BLaER1 treated with 17β-estradiol and CSF1 and Interleukin-3, amounts not matched to agents 10 nM and 100 nM (cell line): Measurements from ENCODE around the gene DNMBP.
"Not testable (repeated sequence)": the region's sequence is repeated elsewhere in the genome, so short reads cannot be mapped to it uniquely, and the experiment has no call there.

ENCODE experiments used
- H3K27ac ChIP-seq, 11 experiments: shearing (Covaris generic); formaldehyde crosslinking; 2 replicates each; pipeline ENCODE4 v1.8.1; 2022
- H3K27me3 ChIP-seq, 11 experiments: shearing (Covaris generic); formaldehyde crosslinking; 2 replicates each; pipeline ENCODE4 v1.8.1; 2022
- H3K36me3 ChIP-seq, 11 experiments: shearing (Covaris generic); formaldehyde crosslinking; 2 replicates each; pipeline ENCODE4 v1.8.1; 2022
- H3K4me1 ChIP-seq, 10 experiments: shearing (Covaris generic); formaldehyde crosslinking; 2 replicates each; pipeline ENCODE4 v1.8.1; 2022
- H3K4me2 ChIP-seq, 11 experiments: shearing (Covaris generic); formaldehyde crosslinking; 2 replicates each; pipeline ENCODE4 v1.8.1; 2022
- H3K4me3 ChIP-seq, 10 experiments: shearing (Covaris generic); formaldehyde crosslinking; 2 replicates each; pipeline ENCODE4 v1.8.1; 2022
- H3K9ac ChIP-seq, 11 experiments: shearing (Covaris generic); formaldehyde crosslinking; 2 replicates each; pipeline ENCODE4 v1.8.1; 2022
- H3K9me3 ChIP-seq, 11 experiments: shearing (Covaris generic); formaldehyde crosslinking; replicated peaks in 1 of 11; 2 replicates each; pipeline ENCODE4 v1.8.1; 2022
- H4K20me1 ChIP-seq, 11 experiments: shearing (Covaris generic); formaldehyde crosslinking; 2 replicates each; pipeline ENCODE4 v1.8.1; 2022
- Cebpa-rat ChIP-seq, 11 experiments: shearing (Covaris generic); IDR thresholded peaks; 2 replicates each; pipeline ENCODE4 v1.8.1; 2022

DNMBP gene

GRCh38 chr10:100021322-100021721 lies 11.6 kb upstream of the DNMBP start:
- TF ChIP-seq Cebpa-rat (IDR thresholded peaks at IDR 0.05): no peak
- H3K4me2 ChIP-seq: no peak overlapping the region
- no peak overlapping the region for H3K4me3 ChIP-seq
- H3K27me3 ChIP-seq: no peaks in the 10 kb centered on the region
- H4K20me1 ChIP-seq: no peaks in the 10 kb centered on the region
- H3K4me1 ChIP-seq: peaks cover 0 to 17% (median 11%) of the 10 kb centered on the region in 10 experiments; a peak in 14 of 20 replicates
- H3K9ac ChIP-seq: no peak overlapping the region
- no peaks in the 10 kb centered on the region for H3K36me3 ChIP-seq
- peaks cover 0 to 1% (median 0%) of the 10 kb centered on the region in 11 experiments; a peak in 2 of 22 replicates for H3K9me3 ChIP-seq
- no peak overlapping the region for H3K27ac ChIP-seq

GRCh38 chr10:100020886-100021253 lies 11.1 kb upstream of the DNMBP start:
- H3K4me3 ChIP-seq: no peak overlapping the region
- H3K27ac ChIP-seq: no peak overlapping the region

GRCh38 chr10:100020142-100020885 lies 10.6 kb upstream of the DNMBP start:
- H3K9me3 ChIP-seq: peaks cover 0 to under 1% (median 0%) of the 10 kb centered on the region in 11 experiments; a peak in 1 of 22 replicates
- peak overlapping the region in 8 of 11 experiments; percentile 30 to 42 (median 38); a peak in 13 of 22 replicates for H3K4me2 ChIP-seq
- H3K9ac ChIP-seq: no peak overlapping the region
- no peaks in the 10 kb centered on the region for H4K20me1 ChIP-seq
- H3K27me3 ChIP-seq: no peaks in the 10 kb centered on the region
- no peaks in the 10 kb centered on the region for H3K36me3 ChIP-seq
- no peak overlapping the region for H3K4me3 ChIP-seq
- H3K27ac ChIP-seq: no peak overlapping the region
- H3K4me1 ChIP-seq: peaks cover 0 to 17% (median 11%) of the 10 kb centered on the region in 10 experiments; a peak in 14 of 20 replicates
- TF ChIP-seq Cebpa-rat (IDR thresholded peaks at IDR 0.05): no peak

More at GRCh38 chr10:100020886-100021253, 11.1 kb upstream of the DNMBP start:
- Histone ChIP-seq H3K9ac (no peak overlapping the region), H3K9me3 (no peaks in the 10 kb centered on the region), H3K4me1 (peaks cover 0 to 17% (median 11%) of the 10 kb centered on the region in 10 experiments; a peak in 14 of 20 replicates), H3K4me2 (peak overlapping the region in 8 of 11 experiments; percentile 30 to 42 (median 38); a peak in 13 of 22 replicates), H3K27me3 (no peaks in the 10 kb centered on the region), H3K36me3 (no peaks in the 10 kb centered on the region), H4K20me1 (no peaks in the 10 kb centered on the region)
- TF ChIP-seq Cebpa-rat (IDR thresholded peaks at IDR 0.05): no peak

- Histone ChIP-seq H4K20me1 (no peaks in the 10 kb centered on the region), H3K27ac (no peak overlapping the region), H3K4me3 (no peak overlapping the region), H3K4me1 (peaks cover 0 to 18% (median 11%) of the 10 kb centered on the region in 10 experiments; a peak in 14 of 20 replicates), H3K27me3 (no peaks in the 10 kb centered on the region), H3K4me2 (peak overlapping the region in 3 of 11 experiments; percentile 37 to 40 (median 40); a peak in 1 of 22 replicates), H3K9ac (no peak overlapping the region), H3K36me3 (no peaks in the 10 kb centered on the region), H3K9me3 (peaks cover 0 to 6% (median 0%) of the 10 kb centered on the region in 11 experiments; a peak in 3 of 22 replicates)
- no peak for TF ChIP-seq Cebpa-rat (IDR thresholded peaks at IDR 0.05)
Measured at GRCh38 chr10:100019787-100020141, 10.0 kb upstream of the DNMBP start.

- H3K4me2 ChIP-seq: peak overlapping the region in 5 of 11 experiments; percentile 5 to 48 (median 32); a peak in 8 of 22 replicates
Measured at GRCh38 chr10:100014071-100014762, 4.5 kb upstream of the DNMBP start.

GRCh38 chr10:100013621-100014020 lies 3.9 kb upstream of the DNMBP start:
- Histone ChIP-seq H3K9me3 (peaks cover 0 to 10% (median 0%) of the 10 kb centered on the region in 11 experiments; a peak in 3 of 22 replicates), H3K4me3 (no peak overlapping the region), H3K36me3 (no peaks in the 10 kb centered on the region), H3K9ac (no peak overlapping the region), H3K27ac (no peak overlapping the region), H3K4me2 (peak overlapping the region in 4 of 11 experiments; percentile 17 to 48 (median 36); a peak in 4 of 22 replicates), H3K27me3 (no peaks in the 10 kb centered on the region), H3K4me1 (peaks cover 5 to 26% (median 13%) of the 10 kb centered on the region in 10 experiments), H4K20me1 (peaks cover 0 to 2% (median 0%) of the 10 kb centered on the region in 11 experiments; a peak in 2 of 22 replicates)
- TF ChIP-seq Cebpa-rat (IDR thresholded peaks at IDR 0.05): no peak

More at GRCh38 chr10:100014071-100014762, 4.5 kb upstream of the DNMBP start:
- peaks cover 0 to 10% (median 0%) of the 10 kb centered on the region in 11 experiments; a peak in 3 of 22 replicates for H3K9me3 ChIP-seq
- H3K4me3 ChIP-seq: no peak overlapping the region
- no peaks in the 10 kb centered on the region for H4K20me1 ChIP-seq
- H3K4me1 ChIP-seq: peaks cover 0 to 21% (median 7%) of the 10 kb centered on the region in 10 experiments; a peak in 9 of 20 replicates
- TF ChIP-seq Cebpa-rat (IDR thresholded peaks at IDR 0.05): no peak
- H3K27me3 ChIP-seq: no peaks in the 10 kb centered on the region
- no peaks in the 10 kb centered on the region for H3K36me3 ChIP-seq
- H3K27ac ChIP-seq: no peak overlapping the region
- no peak overlapping the region for H3K9ac ChIP-seq

GRCh38 chr10:100011906-100012305 lies 2.2 kb upstream of the DNMBP start:
- H3K4me3 ChIP-seq, H3K4me2 ChIP-seq, H3K9ac ChIP-seq, H3K27me3 ChIP-seq, H3K9me3 ChIP-seq, H3K36me3 ChIP-seq, H3K27ac ChIP-seq: not testable (repeated sequence)
- Histone ChIP-seq H3K4me1 (peaks cover 20 to 41% (median 24%) of the 10 kb centered on the region in 10 experiments), H4K20me1 (peaks cover 0 to 15% (median 0%) of the 10 kb centered on the region in 11 experiments; a peak in 2 of 22 replicates)

- Histone ChIP-seq H3K9ac (peak overlapping the region; percentile 71 to 89 (median 81)), H3K27me3 (no peaks in the 10 kb centered on the region), H3K9me3 (0 out of 22 replicates have a peak, but pooled peaks cover 0 to 1% (median 0%) of the 10 kb centered on the region in 11 experiments), H3K27ac (peak overlapping the region; percentile 31 to 70 (median 63); a peak in 21 of 22 replicates), H3K4me3 (peak overlapping the region; percentile 70 to 87 (median 80)), H3K4me2 (peak overlapping the region; percentile 88 to 99 (median 92)), H4K20me1 (peaks cover 0 to 15% (median 0%) of the 10 kb centered on the region in 11 experiments; a peak in 2 of 22 replicates), H3K36me3 (no peaks in the 10 kb centered on the region), H3K4me1 (peaks cover 29 to 48% (median 41%) of the 10 kb centered on the region in 10 experiments)
- no peak for TF ChIP-seq Cebpa-rat (IDR thresholded peaks at IDR 0.05)
Measured at GRCh38 chr10:100009283-100009792, 409 bp downstream of the DNMBP start.
